ENCODE data around the gene GP1BB.
A peak's percentile ranks its signal among the peaks of the same experiment; 100 is the strongest.
"Not testable (repeated sequence)": the region's sequence is repeated elsewhere in the genome, so short reads cannot be mapped to it uniquely, and the experiment has no call there.

The GP1BB gene

DNA sequence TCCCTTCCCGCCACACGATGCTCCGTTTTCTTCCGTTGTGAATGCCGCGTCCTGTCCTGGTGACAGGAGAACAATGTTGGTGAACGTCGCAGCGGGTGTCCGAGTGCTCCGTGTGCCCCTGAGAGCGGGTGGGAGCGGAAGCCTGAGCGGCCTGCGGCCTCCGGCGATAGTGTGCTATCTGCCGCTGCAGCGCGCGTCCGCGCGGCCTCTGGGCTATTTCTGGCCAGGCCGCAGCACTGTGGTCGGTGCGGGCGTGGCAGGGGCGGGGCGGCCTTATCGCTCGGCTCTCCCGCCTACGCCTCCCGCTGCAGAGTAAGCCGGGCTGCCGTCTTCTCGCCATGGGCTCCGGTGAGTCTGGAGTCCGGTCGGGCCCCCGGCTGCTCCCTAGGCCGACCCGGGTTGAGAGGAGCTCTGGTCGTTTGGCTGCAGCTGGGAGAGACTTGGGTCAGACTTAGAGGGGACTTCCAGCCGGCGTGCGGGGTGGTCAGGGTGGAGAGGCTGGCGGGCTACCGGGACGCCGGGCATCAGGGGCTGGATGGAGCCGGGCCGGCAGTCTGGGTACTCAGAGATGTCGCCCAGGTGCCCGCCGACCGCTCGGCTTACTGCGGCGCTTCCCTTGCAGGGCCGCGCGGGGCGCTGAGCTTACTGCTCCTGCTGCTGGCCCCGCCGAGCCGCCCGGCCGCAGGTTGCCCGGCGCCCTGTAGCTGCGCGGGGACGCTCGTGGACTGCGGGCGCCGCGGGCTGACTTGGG lies at the start of gene GP1BB:
Gene GP1BB, plus strand, starts transcription at position 308 of the 751 bp plus-strand sequence. Its CDS starts 31 bp downstream, at position 339.
- peak; percentile 66 for FAIRE-seq
- DNase-seq (ENCODE audit: low spot score) = no peak

- no peak for FAIRE-seq
- no peak for DNase-seq (ENCODE audit: low spot score)
These were observed 49.7 kb upstream of the GP1BB start for GRCh38 chr22:19673660-19674059.

DNA sequence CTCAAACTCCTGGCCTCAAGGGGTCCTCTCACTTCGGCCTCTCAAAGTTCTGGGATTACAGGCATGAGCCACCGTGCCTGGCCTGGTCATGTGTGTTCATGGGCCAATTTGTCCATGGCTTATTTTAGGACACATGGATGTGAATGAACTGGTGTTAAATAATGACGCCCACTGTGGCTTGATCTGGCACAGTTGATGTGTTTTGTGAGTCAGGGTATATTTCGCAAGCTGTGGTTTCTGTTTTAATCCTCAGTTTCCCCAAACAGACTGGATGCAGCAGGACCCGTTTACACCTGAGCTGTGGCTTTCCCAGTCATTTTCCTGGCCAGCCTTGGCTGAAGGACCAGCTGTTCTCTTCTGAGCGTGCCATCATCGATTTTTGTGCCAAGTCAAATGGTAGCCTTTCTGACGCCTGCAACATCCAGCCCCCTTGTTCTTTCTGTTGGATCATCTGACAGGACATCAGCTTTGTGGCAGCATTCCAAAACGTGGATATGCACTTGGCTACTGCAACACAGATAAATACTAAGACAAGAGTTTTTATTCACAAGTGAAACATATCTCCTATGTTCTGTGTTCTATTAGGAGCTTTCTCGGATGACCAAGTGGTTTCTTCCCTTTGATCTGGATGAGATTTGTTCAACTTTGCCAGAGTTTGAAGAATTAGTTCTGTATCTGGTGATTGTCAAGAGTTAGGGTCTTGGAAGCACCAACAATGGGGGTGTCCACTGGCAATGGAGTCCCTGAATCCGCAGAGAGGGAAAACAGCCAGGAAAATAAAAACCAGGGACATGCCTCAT lies 49.0 kb upstream of the GP1BB start:
- DNase-seq (ENCODE audit: low spot score) (no peak), FAIRE-seq (peak; percentile 77)

DNA sequence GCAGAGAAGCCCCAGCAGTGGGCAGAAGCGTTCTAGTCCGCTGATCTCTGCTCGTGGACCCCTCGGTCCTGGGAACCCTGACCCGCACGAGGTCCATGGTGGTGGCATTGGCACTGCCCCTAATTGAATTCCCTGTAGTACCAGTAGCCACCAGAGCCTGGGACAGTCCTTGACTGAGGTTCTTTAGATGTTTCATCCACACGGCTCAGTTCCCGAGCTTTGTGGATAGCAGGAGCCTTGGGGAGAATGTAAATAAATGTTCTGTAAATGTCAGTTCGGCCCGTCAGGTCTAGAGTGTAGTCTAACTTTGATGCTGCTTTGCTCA lies 48.4 kb upstream of the GP1BB start:
- DNase-seq (ENCODE audit: low spot score) = no peak
- FAIRE-seq = no peak

- FAIRE-seq (no peak), DNase-seq (ENCODE audit: low spot score) (no peak)
These were observed 47.9 kb upstream of the GP1BB start for GRCh38 chr22:19675428-19675827.

DNA sequence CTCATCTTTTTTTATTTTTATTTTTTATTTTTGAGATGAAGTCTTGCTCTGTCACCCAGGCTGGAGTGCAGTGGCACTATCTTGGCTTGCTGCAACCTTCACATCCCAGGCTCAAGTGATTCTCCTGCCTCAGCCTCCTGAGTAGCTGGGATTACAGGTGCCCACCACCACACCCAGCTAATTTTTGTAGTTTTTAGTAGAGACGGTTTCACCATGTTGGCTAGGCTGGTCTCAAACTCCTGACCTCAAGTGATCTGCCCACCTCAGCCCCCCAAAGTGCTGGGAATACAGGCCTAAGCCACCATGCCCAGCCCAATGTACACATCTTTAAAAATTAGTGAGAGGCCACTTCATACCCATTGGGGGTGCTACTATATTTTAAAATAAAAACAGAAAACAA lies 46.9 kb upstream of the GP1BB start:
- not testable (repeated sequence) for DNase-seq (ENCODE audit: low spot score); FAIRE-seq

GRCh38 chr22:19678949-19679521 lies 44.3 kb upstream of the GP1BB start:
- no peak for FAIRE-seq
- no peak for DNase-seq (ENCODE audit: low spot score)

- no peak for DNase-seq (ENCODE audit: low spot score)
- no peak for FAIRE-seq
These were observed 43.7 kb upstream of the GP1BB start for GRCh38 chr22:19679522-19680101.

DNA sequence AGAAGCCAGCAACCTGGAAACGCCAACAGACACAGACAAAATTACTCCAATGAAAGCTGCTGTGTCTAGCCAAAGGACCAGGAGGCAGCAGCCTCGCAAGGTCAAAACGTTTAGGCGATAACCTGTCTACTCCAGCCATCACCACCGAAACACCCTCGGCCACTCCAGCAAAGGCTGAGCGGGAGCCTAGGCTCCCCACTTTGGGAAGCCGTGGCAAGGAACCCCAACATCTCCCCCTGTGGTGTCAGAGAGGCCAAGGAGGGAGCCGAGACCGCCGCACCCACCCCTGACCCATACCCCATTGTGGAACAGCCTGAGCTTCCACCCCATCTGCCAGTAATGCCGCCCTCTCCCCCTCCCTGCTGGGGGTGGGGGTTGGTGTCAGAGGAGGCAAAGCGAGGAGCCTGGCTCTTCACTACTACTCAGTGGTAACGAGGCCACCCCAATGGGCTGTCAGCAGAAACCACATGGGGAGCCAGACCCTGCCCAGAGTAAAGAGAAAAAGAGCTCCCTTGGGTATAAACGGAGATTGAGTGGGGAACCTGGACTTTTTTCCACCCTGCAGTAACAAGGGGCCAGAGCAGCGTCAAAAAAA lies 43.0 kb upstream of the GP1BB start:
- no peak for DNase-seq (ENCODE audit: low spot score)
- peak; percentile 37 for FAIRE-seq

- FAIRE-seq (no peak), DNase-seq (ENCODE audit: low spot score) (no peak)
These were observed 42.2 kb upstream of the GP1BB start for GRCh38 chr22:19680911-19681862.

GRCh38 chr22:19681863-19682245 lies 41.5 kb upstream of the GP1BB start:
- FAIRE-seq (no peak), DNase-seq (ENCODE audit: low spot score) (no peak)

DNA sequence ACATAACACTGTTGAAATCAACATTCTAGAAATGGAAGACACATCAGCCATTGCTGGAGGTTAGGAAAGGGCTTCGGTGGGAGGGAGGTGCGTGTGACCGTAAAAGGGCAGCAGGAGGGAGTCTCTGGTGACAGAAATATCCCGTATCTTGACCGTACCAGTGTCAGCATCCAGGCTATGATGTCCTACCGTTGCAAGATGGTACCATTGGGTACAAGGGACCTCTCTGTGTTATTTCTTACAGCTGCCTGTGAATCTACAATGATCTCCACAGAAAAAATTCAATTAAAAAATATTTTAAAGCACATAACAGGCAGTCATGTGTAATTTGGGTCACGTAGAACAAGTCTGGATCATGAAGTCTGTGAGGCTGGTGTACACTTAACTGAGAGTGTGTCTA lies 36.4 kb upstream of the GP1BB start:
- no peak for FAIRE-seq

DNA sequence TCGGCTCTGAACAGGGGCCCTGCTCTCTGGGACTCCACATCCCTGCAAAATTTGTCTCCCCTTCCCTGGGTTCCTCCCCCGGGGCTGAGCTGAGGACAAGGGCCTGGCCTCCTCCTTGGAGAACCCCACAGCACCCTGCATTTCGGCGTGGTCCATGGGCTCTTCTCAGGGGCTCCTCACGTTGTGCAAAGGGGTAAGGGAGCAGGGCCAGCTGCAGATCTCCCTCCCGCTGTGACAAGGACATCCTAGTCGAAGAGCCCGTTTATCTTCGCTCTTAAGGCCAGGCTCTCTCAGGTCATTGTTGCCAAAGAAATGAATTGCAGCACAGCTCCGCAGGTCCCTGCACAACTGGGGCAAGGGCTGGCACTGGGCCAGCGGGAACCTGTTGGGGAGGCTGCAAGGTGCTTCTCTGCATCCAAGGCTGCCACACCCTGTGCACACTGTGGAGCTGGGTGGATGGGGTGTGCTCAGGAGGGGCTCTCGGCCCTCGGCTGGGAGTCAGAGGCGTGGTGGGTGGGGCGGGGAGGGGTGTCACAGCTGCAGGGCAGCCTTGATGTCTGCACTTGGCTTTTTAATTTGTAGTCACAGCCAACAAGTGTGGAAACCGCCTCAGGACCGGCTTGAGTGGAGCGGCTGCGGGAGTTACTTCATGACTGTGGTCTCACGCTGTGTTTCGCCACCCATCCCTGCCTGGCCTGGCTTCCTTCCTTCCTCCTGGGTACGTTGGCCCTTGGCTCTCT lies 35.6 kb upstream of the GP1BB start:
- FAIRE-seq = peak; percentile 32

More for the DNA sequence above, 36.4 kb upstream of the GP1BB start:
- DNase-seq (ENCODE audit: low spot score) = no peak

DNA sequence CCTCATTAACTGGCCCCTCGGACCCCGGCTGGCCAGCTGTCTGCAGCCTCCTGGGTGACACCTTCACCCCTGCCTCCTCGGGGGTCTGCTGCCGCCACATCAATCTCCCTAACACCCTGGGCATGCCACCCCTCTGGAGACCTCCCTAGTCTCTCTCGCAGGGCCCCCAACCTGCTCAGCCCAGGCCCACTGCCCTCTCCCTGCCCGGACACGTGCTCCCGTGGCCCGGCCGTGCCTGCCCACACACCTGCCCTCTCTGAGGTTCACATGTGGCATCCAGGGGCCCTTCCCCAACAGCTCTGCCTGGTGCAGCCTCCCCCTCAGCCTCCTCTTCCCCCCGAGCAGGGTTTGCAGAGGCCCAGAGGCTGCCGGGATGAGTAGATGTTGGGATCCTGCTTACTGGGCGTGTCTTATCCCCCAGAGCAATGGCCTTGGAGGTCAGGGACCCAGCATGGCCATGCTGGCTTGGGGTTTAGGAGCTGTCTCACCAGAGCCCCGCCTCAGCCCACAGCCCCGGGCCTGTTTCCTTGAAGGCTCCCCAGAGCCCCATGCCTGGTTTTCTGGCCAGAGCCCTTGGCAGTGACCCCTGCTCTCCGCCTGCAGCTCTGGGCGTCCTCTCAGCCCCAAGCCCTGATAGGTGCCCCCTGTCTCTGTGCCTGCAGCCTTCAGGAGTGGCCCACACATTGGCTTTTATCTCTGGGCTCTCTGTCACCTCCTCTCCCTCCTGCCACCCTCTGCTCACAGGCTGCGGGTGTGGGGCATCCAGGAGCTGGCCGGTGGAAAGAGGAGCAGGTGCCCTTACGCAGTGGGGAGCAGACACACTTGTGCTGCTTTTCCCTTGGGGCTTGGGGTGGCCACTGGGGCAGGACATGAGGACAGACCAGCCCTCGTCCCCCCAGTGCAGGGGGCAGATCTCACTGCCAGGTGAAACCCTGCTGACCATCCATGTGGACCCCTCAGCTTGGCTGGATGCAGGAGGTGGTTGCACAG lies 34.7 kb upstream of the GP1BB start:
- FAIRE-seq (no peak), DNase-seq (ENCODE audit: low spot score) (no peak)

More for the DNA sequence above, 35.6 kb upstream of the GP1BB start:
- no peak for DNase-seq (ENCODE audit: low spot score)

DNA sequence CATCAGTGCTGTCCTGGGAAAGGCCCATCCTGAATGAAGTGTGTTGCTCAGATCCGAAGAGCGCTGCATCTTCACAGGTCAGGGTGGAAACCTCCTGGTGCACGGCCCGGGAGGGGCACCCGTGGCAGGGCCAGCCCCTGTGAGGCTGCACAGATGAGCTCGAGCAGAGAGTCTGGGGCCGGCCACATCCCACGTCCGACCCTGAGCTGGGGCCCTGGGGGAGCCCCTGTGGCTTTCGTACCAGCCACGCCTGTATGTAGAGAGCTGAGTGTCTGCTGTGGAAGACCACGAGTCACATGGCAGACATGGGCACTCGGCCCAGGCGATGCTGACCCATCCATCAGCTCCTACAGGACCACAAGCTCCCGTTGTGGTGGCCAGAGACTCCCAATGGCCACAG lies 33.9 kb upstream of the GP1BB start:
- no peak for FAIRE-seq
- no peak for DNase-seq (ENCODE audit: low spot score)

DNA sequence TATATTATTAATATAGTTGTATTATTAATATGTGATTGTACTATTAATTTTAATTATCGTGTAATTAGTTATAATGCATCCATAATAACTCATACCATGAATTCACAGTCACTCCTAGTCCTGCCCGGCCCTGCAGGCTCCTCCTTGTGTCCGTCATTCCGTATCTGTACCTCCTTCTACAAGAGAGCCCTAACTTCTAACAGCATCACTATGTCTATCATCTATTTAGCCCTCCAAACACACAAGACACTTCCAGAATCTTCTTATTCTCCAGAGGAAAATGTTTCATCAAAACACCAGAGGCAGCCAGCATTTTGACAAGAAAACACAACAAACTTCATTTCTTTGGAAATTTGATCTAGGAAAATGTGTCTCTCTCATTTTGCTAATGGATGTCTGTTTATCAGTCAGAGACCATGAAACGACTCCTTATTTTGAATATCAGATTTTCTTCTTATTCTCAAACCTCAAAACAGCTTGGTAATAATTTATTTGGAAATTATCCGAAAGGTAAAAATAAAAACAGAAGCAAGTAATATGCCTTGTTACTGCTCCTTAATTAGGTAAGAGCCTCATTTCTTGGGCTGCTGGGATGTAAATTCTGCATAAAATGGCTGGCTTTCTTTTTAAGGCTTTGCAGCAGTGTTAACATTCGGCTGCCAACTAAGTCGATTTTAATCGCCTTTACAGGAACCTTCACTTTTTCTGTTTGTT lies 32.2 kb upstream of the GP1BB start:
- no peak for DNase-seq (ENCODE audit: low spot score)
- FAIRE-seq = no peak

GRCh38 chr22:19691721-19692341 lies 31.5 kb upstream of the GP1BB start:
- peak; percentile 81 for DNase-seq (ENCODE audit: low spot score)
- peak; percentile 82 for FAIRE-seq
